GM21515 (cell line): Measurements from ENCODE around the gene CD53.
A peak's percentile ranks its signal among the peaks of the same experiment; 100 is the strongest.

Experiments
- ATAC-seq: cut with Tn5 transposase; IDR thresholded peaks from one replicate; pipeline ENCODE4 v1.9.1; 2021; ENCODE audit not compliant: unreplicated experiment

The CD53 gene

DNA sequence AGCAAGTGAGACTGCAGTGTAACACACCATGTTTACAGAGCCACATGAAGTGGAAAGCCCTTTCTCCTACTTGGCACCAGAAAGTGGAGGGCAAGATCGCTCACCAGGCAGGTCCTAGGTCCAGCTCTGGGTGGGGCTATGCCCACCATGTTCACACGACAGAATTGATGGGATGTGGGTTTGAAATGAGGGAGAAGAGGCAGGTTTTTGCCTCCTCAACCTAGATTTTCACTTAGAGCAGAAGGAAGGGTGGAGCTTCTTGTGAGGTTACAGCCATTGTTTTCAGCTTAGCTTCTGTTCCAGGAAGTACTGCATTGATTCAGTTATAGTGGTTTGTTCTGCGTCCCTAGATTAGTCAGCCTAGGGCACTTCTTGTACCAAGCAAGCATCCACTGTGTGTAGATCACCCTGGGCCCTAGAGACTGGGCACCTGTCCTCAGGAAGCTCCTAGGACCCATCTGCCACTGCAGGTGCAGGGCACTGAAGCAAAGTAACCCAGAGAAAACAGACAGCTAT is 2.3 kb downstream of the CD53 start:
- ATAC-seq, result peak; percentile 39

DNA sequence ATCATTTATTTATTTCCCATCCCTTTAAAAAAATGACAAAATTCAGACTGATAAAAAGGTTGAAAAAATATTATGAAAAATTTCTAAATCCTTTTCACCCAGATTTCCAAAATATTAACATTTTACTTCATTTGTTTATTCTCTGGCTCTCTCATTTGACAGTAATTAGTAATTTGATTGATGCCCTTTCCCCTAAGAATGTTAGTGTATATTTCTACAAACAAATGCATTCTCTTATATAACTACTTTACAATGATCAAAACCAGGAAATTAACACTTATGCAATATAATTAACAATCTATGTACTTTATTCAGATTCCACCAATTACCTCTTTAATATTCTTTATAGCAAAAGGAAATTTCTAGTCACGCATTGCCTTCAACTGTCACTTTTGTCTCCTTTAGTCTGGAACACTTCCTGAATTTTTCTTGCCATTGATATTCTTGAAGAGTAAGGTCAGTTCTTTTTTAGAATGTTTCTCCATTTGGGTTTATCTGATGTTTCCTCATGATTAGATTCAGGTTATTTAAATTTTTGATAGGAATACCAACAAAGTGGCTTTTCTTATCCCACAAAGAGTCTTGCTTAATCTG is 3.9 kb downstream of the CD53 start:
- ATAC-seq, result no peak

DNA sequence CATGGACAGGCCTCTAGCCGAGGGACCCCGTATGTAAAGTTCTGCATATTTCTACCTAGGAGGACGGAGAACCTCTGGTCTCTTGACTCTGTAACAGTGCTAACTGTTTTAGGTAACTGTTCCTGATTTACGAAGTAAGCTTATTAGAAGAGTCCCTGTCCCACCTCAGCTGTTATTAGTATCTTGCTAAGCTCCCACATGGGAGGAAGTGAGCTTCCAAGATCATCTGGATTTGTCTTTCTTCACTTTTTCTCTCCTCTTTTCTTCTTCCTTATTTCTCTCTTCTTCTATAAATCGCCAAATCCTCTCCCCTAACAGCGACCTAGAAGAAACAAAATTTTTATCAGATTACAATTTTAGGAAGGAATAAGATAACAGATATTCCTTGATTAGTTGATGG is 4.4 kb downstream of the CD53 start:
- no peak for ATAC-seq

DNA sequence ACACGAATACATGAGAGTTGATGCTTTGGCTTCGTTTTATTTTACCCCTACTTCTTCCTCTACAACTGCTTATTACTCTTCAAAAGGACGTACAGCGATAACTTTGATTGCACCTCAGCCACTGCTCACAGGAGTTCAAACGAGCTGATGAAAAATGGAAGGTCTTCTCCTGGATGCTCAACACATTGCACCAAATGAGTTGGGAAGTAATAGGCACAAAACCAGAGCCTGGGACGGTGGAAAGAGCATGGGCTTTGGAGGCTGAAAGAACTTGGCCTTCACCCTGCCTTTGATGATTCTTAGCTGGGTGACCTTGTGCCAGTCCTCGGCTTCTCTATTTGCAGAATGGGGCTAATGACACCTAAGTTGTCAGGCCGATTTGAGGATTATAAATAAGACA is 4.8 kb downstream of the CD53 start:
- ATAC-seq, result no peak

DNA sequence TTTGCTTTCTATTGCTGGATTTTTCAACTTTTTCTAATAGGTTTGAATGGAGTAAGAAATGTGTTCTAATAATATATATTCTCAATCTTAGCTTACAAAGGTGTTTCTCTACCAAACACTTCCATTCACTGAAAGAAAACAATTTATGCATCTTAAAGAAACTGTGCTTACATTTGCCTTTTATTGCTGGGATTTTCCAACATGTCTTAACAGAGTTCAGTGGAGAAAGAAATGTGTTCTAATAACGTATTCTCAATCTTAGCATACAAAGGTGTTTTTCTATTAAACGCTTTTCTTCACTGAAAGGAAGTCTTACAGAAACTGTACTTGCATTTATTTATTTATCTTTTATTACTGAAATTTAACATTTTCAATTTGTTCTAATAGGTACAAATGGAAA is 5.6 kb downstream of the CD53 start:
- ATAC-seq, result no peak

DNA sequence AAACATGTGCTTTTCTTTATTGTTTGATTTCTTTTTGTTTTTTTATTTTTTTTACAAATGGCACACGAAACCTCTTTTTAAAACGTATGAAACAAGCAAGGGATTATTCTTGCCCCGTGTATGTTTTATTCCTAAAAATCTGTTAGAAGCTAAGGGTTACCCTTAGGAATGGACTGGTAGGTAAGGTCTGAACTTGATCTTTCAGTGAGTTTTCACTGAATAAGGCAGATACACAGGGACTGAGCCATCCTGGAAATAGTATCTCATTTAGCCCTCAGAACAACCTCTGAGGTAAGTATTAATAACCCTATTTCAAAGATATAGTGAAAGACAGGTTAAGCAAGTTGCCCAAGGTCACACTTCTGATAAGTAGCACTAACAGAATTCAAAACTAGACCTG is 6.0 kb downstream of the CD53 start:
- ATAC-seq, result no peak

DNA sequence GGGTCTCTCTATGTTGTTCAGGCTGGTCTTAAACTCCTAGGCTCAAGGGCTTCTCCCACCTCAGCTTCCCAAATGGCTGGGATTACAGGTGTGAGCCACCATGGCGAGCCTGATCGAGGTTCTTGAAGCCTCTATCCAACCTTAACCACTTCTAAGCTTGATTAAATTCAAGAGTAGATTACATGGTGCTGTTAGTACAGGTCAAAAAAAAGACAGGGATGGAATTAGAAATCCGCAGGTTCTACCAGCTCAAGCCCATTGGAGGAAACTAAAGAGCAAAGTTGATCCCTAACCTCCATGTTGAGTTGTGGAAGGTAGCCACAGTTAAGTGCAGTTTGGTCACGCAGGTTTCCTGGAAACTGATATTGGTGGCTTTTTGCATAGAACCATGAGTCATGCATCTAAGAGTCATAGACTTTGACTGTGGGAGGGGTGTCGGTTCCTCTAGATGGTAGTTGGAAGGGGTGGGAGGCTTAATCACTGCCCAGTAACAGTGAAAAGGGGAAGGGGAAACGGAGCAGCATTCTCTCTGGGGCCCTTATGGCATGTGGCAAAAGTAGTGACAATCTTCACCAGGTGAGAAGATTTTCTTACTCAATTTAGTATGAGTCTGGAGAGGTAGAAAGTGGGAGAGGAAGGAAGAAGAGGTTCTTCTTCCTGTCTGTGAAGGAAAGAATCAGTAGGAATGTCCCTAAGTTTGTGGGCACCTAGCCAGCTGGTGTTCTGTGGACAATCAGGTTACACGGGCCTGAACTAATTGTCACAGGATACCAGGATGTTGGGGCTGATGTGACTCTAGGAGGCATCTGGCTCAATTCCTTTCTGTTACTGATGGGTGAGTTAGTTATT is 7.0 kb downstream of the CD53 start:
- ATAC-seq, result peak; percentile 59

DNA sequence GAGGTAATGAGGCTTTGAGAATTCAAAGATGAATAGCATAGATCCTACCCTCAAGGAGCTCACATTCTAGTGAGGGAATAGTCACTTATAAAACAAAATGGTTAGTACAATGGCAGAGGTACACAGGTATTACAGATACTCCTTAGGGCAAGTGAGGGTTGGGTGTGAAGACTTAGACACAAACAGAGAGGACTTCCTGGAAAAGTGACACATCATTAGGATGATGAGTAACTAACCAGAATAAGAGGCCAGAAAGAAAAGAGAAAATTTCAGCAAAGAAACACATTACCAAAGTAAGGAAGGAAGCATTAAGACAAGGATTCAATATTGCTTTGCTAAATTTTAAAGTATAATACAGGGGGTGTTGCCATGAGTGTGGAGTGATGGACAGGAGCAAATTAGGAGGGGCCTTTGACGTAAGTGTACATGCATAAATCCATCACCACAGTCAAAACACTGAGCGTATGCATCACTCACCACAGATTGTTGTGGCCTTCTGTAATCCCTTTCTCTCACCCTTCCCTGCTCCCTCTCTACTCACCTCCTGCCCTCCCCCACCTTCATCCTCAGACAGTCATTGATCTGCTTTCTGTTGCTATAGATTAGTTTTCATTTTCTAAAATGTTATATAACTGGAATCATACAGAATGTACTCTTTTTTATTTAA is 7.9 kb downstream of the CD53 start:
- no peak for ATAC-seq

DNA sequence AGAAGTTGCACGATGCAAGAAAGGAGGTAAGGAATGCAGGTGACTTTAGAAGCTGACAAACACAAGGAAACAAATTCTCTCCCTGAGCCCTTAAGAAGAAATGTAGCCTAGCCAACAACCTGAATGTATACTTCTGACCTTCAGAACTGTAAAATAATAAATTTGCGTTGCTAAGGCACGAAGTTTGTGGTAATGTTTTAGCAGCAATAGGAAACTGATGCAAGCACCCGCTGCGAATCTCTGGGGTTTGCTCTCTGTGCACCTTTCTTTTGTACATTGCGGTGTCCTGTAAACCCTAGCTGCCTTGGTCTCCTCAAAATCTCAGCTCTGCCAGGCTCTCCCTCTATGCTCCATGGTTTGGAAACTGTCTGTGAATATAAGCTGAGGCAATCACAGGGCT is 15.1 kb downstream of the CD53 start:
- ATAC-seq, result no peak

DNA sequence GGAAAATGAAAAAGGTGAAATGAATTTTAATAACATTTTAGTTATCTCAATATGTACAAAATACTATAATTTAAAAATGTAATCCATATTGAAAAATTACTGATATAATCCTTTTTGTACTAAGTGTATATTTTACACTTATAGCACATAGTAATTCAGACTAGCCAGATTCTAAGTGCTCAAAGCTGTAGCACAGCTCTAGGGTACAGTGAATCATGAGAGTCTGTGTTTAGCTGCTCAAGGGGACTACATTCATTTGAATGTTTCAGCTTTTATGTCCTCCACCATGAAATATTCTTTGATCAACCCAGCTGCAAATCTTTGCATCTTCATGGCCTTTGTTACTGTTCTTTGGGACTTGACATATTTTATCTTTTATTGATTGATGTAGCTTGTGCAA is 15.7 kb downstream of the CD53 start:
- ATAC-seq, result no peak

DNA sequence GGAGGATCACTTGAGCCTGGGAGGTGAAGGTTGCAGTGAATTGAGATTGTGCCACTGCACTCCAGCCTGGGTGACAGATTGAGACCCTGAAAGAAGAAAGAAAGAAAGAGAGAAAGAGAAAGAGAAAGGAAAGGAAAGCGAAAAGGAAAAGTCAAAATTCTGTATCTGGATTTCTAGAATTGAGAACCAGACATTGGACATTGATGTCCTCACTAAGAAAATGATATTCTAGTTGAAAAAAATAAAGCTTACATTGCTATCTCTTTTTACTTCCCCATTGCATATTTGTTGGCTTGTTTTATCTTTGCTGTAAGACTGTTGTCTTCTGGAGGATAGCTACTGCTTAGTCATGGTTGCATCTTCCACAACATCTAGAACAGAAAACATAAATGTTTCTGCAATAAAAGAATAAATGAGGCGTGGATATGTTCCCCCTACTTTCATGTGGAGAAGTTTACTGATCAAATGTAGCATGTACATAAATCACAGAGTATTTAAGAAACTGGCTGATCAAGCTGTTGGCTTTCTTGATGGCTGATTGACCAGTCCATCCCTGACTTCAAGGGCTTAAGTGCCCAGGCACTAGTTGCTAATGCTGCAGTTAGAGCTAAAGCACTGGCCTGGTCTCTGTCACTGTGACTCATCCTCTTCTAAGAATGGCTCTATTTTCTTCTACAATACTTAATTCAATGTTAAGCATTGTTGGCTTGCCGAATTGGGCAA is 17.7 kb downstream of the CD53 start:
- ATAC-seq, result no peak

DNA sequence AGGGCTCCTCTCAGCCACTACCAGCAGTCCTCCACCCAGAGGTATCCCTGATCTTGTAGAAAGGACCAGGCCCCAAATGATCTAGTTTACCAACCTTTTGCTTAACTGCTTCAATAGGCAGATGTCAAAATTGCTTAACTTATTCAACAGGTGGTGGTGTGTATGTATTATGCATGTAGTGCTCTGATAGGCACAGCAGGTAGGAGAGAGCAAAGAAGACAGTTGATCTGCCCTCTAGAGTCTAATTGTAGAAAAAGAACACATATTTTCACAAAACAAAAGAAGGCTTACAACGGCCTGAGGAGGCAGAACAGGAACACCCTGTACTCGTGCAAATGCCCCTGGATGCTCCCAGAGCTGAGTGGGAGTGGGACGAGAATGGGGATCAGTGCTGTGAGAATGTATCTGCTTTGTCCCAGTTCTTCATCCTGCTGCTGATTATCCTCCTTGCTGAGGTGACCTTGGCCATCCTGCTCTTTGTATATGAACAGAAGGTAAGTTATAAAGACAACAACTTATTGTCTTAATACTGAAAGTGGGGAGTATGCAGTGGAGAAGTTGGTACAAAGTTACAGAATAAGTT is 21.1 kb downstream of the CD53 start:
- ATAC-seq, result no peak

DNA sequence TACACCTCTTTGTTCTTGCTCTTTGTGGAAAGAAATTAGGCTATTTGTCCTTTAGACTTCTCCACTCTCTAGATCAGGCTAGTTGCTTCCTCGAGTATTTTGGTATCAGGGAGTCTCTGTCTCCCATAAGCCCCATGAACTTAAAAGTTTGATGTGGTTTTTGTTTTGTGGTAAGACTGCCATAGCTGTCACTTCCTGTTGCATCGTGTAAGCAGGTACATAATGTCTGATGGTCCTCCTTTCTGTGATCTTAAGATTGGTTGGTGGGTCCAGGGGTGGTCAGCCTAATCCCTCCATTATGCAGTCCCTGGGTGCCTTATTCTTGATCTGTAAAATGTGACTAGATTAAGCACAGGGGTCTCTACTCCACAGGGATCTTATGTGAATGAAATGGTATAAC is 23.1 kb downstream of the CD53 start:
- ATAC-seq, result no peak

DNA sequence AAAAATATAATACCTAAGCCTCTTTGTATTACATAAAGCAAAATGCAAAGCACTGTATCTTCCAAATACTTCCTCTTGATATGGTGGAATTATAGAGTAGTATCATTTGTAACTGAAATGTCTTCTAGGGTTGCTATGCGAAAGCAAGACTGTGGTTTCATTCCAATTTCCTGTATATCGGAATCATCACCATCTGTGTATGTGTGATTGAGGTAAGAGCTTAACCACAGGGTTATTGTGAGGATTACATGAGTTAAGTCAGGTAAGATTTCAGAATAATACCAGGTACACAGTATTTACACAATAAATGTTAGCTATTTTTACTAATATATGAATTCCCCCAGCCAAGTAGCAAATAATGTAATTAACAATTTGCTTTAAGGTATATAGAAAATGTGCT is 24.7 kb downstream of the CD53 start:
- ATAC-seq, result no peak

DNA sequence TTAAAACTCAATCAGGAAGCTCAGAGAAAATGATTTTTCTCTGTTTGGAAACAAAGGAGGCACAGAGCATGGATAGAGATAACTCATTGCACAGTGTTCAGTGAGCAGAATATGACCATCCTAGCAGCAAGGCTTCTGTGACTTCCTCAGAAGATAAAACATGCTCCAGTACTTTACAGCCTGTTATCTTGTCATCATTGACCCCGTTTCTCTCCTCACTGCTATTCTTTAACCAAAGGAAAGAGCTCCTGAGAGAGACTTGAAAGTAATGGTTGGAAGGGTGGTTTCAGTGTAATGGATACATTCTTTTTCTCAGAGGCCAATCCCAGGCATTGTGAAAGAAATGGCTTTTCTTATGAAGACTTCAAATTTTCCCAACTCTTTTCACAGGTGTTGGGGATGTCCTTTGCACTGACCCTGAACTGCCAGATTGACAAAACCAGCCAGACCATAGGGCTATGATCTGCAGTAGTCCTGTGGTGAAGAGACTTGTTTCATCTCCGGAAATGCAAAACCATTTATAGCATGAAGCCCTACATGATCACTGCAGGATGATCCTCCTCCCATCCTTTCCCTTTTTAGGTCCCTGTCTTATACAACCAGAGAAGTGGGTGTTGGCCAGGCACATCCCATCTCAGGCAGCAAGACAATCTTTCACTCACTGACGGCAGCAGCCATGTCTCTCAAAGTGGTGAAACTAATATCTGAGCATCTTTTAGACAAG is 25.9 kb downstream of the CD53 start:
- no peak for ATAC-seq

DNA sequence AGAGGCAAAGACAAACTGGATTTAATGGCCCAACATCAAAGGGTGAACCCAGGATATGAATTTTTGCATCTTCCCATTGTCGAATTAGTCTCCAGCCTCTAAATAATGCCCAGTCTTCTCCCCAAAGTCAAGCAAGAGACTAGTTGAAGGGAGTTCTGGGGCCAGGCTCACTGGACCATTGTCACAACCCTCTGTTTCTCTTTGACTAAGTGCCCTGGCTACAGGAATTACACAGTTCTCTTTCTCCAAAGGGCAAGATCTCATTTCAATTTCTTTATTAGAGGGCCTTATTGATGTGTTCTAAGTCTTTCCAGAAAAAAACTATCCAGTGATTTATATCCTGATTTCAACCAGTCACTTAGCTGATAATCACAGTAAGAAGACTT is 26.5 kb downstream of the CD53 start:
- no peak for ATAC-seq

DNA sequence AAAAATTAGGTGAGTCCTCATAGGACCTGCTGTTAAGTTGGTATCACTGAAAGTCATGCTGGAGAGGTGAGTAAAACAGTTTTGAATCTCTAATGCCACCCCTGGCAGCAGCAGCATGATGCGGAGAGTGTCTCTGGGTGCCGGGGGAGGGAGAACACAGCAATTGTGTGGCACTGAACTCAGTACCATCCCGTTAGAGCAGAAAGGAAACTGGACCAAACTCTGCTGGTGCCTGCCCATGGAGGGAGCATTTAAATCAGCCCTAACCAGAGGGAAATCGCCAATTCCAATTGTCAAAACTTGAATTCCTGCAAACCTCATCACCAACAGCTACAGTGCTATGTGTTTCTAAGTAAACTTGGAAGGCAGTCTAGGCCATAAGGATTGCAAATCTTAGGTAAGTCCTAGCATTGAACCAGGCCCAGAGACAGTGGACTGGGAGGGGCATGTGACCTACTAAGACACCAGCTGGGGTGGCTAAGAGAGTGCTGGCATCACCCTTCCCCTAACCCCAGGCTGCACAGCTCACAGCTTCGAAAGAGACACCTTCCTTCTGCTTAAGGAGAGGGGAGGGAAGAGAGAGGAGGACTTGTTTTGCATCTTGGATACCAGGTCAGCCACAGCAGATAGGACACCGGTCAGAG is 30.0 kb downstream of the CD53 start:
- ATAC-seq, result no peak

DNA sequence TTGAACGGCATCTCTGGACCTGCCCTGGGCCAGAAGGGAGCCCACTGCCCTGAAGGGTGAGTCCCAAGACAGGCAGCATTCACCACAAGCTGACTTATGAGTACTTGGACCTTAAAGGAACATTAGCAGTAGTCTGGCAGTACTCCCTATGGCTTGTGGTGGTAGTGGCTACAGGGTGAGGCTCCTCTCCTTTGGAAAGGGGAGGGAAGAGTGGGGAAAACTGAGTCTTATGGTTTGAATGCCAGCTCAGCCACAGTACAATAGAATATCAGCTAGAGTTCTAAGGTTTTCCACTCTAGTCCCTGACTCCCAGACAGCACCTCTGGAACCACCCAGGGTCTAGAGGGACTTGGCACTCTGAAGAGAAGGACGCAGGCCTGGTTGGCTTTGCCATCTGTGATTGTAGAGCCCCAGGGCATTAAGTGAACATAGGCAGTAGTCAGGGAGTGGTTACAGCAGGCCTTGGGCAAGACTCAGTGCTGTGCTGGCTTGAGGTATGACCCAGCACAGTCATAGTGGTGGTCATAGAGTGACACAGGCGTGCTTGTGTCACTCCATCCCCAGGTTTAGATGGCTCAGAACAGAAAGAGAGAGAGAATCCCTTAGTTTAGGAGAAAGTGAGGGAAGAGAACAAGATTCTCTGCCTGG is 31.0 kb downstream of the CD53 start:
- ATAC-seq, result no peak

DNA sequence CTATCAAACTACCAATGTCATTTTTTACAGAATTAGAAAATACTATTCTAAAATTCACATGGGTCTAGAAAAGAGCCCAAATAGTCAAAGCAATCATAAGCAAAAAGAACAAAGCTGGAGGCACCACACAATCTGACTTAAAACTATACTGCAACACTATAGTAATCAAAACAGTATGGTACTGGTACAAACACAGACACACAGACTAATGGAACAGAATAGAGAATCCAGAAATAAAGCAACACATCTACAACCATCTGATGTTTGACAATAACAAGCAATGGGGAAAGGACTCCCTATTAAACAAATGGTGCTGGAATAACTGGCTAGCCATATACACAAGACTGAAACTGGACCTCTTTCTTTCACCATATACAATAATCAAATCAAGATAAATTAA is 39.8 kb downstream of the CD53 start:
- ATAC-seq, result no peak
